ENCODE results near the gene B4GALT5.

The B4GALT5 gene

DNA sequence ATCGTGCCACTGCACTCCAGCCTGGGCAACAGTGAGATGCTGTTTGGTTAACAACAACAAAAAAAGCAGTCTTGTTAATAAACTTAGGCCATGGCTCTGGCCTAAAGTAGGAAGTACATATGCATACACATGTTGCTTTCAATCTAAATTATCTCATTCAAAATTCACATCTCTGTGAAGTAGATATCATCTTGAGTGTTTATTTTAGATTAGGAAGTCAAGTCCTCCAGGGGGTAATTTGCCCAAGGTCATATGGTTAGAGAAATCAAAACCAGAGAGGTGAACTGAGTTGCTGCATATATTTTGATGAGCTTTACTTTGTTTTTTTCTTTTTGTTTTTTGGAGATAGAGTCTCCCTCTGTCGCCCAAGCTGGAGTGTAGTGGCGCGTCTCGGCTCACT lies 52.8 kb downstream of the B4GALT5 start:
- in situ Hi-C loops (cut with MboI; ENCODE audit: low sequenced_read_pairs, unreplicated experiment): no loop called here
- TF ChIP-seq CTCF (IDR thresholded peaks at IDR 0.05; ENCODE audit: borderline replicate concordance, control extremely low read depth, extremely low read depth, insufficient read depth, missing control alignments): no peak
- DNase-seq (ENCODE audit: low spot score): no peak

GRCh38 chr20:49659056-49659455 lies 54.6 kb downstream of the B4GALT5 start:
- no peak for DNase-seq (ENCODE audit: low spot score)
- in situ Hi-C loops (cut with MboI; ENCODE audit: low sequenced_read_pairs, unreplicated experiment): no loop called here

DNA sequence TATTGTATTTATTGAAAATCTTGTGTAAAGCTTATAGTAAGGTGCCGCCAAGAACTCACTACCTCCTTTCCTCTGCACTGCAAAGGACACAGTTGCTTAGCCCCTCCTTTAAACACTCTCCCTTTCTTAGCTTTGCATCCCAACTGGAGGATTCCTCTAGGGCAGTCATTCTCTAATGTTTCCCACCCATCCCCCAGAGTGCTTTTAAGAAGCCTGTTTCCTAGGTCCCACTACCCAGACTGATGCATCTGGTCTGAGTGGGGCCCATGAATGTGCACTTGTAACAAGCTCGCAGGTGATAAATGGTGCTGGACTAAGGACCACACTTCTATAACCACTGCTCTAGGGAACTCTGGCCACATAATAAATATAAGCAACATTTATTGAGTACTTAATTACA lies 55.2 kb downstream of the B4GALT5 start:
- no peak for TF ChIP-seq CTCF (IDR thresholded peaks at IDR 0.05; ENCODE audit: borderline replicate concordance, control extremely low read depth, extremely low read depth, insufficient read depth, missing control alignments)
- in situ Hi-C loops (cut with MboI; ENCODE audit: low sequenced_read_pairs, unreplicated experiment): no loop called here
- DNase-seq (ENCODE audit: low spot score): no peak

More at GRCh38 chr20:49659056-49659455, 54.6 kb downstream of the B4GALT5 start:
- no peak for TF ChIP-seq CTCF (IDR thresholded peaks at IDR 0.05; ENCODE audit: borderline replicate concordance, control extremely low read depth, extremely low read depth, insufficient read depth, missing control alignments)

DNA sequence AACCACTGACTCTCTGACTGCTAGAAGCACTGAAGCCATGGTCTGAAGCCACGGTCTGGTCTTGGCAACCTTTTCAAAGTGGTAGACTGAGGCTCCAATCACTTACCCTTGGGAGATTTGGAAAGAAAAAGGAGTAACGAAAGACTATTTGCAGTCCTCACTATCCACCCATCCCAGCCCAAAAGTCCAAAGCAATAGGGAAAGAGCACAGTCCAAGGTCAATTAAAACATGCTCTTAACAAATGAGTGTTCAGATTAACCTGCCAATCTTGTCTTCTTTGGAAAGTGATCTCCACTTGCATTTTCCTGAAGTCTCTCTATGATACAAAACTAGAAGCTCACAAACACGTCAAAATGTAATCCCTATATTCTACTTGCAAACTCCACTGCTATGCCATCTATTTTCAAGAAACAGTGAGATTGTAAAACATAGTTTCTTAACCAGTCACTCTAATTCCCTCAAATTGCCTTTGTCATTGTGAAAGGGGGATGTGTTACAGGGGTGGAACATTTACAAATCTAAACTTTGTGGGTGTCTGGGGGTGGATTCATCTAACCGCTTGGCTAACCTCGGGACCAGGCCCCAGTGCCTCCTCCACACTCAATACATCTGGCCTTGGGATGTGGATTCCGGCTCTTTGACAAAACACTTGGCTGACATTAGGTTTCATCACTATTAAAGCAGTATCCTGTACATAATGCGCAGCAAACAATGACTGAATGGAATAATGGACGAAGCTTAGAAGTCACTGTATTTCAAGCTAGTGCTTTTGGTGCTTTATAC lies 56.4 kb downstream of the B4GALT5 start:
- no peak for TF ChIP-seq CTCF (IDR thresholded peaks at IDR 0.05; ENCODE audit: borderline replicate concordance, control extremely low read depth, extremely low read depth, insufficient read depth, missing control alignments)
- no peak for DNase-seq (ENCODE audit: low spot score)
- in situ Hi-C loops (cut with MboI; ENCODE audit: low sequenced_read_pairs, unreplicated experiment): no loop called here

GRCh38 chr20:49656304-49656703 lies 57.4 kb downstream of the B4GALT5 start:
- in situ Hi-C loops (cut with MboI; ENCODE audit: low sequenced_read_pairs, unreplicated experiment): no loop called here
- DNase-seq (ENCODE audit: low spot score): no peak
- no peak for TF ChIP-seq CTCF (IDR thresholded peaks at IDR 0.05; ENCODE audit: borderline replicate concordance, control extremely low read depth, extremely low read depth, insufficient read depth, missing control alignments)

DNA sequence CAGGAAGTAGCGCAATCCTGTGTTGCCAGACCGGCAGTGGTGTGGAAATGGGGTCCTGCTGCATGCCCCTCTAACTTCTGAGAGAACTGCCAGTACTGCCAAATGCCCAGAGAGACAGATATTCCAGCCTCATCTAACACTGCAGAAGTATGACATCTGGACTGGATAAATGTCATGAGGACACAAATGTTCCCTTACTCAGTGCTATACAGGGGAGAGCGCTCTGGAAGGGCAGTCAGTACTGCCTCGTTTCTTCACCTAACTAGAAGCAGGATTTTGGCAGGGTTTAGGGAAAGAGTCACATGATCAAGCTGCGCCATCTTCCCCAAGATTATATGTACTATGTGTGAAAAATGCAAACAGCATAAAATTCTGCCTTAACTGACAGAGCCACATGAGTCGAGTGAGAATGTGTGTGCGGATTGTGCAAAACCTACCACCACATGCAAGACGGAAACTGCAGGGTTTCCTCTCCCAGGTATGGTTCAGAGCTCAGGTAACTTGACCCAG lies 59.7 kb downstream of the B4GALT5 start:
- in situ Hi-C loops (cut with MboI; ENCODE audit: low sequenced_read_pairs, unreplicated experiment): no loop called here

More for the DNA sequence above, 59.7 kb downstream of the B4GALT5 start:
- no peak for TF ChIP-seq CTCF (IDR thresholded peaks at IDR 0.05; ENCODE audit: borderline replicate concordance, control extremely low read depth, extremely low read depth, insufficient read depth, missing control alignments)
- DNase-seq (ENCODE audit: low spot score): no peak
